ENCODE measurements around the gene FDCSP. TPM values are rescaled to one million over a fixed set of nuclear protein-coding genes. Genes with fewer than 3 reads are reported as not detected.
"Not testable (repeated sequence)": the region's sequence is repeated elsewhere in the genome, so short reads cannot be mapped to it uniquely, and the experiment has no call there.

The FDCSP gene
- total RNA-seq, 1 donor from 2014 or later, result not detected

DNA sequence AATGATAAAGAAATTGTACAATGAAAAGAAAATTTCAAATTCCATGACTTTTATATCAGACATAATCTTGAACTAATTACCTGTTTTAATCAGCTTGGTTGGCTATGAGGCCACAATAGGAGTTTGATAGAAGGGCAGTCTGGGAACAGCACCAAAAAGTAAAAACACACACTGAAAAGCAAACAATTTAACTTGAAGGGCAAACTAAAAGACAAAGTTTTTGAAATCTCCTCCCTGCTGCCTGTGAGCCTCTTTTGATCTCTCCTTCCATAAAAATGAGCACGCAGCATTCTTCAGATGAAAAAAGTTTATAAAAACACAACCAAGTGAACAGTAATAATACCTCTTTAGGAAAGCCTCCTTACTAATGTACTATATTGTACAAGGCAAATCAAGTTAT is 22.3 kb upstream of the FDCSP start:
- Histone ChIP-seq H3K4me3 (no peak overlapping the region), H3K9ac (no peak overlapping the region), H3K27ac (no peak overlapping the region), H3K79me2 (ENCODE audit: low read depth) (no peaks in the 10 kb centered on the region), H3K27me3 (no peaks in the 10 kb centered on the region), H3K36me3 (no peaks in the 10 kb centered on the region), H3K9me3 (ENCODE audit: low read depth) (no peaks in the 10 kb centered on the region), H3K4me2 (no peak overlapping the region), H3K4me1 (no peaks in the 10 kb centered on the region), H3F3A (ENCODE audit: low read depth) (no peaks in the 10 kb centered on the region), H4K20me1 (ENCODE audit: low read depth) (no peaks in the 10 kb centered on the region), H2AFZ (replicated peaks) (no peak overlapping the region)
- Mint-ChIP-seq H3K27me3 (ENCODE audit: insufficient read depth, low read depth) (no peaks in the 10 kb centered on the region), H3K4me3 (no peak overlapping the region), H3K4me1 (no peaks in the 10 kb centered on the region), H3K9me3 (peaks cover 3% of the 10 kb centered on the region), H3K27ac (no peak overlapping the region), H3K36me3 (no peaks in the 10 kb centered on the region)
- TF ChIP-seq EZH2 (IDR thresholded peaks at IDR 0.05), result no peak
- TF ChIP-seq CTCF (IDR thresholded peaks at IDR 0.05), result no peak
- no peak for TF ChIP-seq EZH2phosphoT487 (IDR thresholded peaks at IDR 0.05)
- no peak for DNase-seq (ENCODE audit: low spot score)

DNA sequence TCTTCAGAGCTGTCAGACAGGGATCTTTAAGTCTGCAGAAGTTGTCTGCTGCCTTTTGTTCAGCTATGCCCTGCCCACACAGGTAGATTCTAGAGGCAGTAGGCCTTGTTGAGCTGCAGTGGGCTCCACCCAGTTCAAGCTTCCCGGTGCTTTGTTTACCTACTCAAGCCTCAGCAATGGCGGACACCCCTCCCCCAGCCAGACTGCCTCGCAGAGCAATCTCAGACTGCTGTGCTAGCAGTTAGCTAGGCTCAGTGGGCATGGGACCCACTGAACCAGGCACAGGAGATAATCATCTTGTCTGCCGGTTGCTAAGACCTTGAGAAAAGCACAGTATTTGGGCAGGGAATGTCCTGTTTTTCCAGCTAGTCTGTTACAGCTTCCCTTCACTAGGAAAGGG is 13.2 kb upstream of the FDCSP start:
- not testable (repeated sequence) for H3K27ac ChIP-seq; H3K4me3 ChIP-seq; H3K79me2 ChIP-seq (ENCODE audit: low read depth); H3K27me3 Mint-ChIP-seq (ENCODE audit: insufficient read depth, low read depth); H3K9me3 ChIP-seq (ENCODE audit: low read depth); H3F3A ChIP-seq (ENCODE audit: low read depth); DNase-seq (ENCODE audit: low spot score); H3K4me2 ChIP-seq; H3K4me1 ChIP-seq; H3K4me1 Mint-ChIP-seq; H3K27me3 ChIP-seq; H3K9ac ChIP-seq; H3K27ac Mint-ChIP-seq; H3K9me3 Mint-ChIP-seq; H4K20me1 ChIP-seq (ENCODE audit: low read depth); H3K36me3 Mint-ChIP-seq; H3K4me3 Mint-ChIP-seq; H3K36me3 ChIP-seq; H2AFZ ChIP-seq (replicated peaks)

DNA sequence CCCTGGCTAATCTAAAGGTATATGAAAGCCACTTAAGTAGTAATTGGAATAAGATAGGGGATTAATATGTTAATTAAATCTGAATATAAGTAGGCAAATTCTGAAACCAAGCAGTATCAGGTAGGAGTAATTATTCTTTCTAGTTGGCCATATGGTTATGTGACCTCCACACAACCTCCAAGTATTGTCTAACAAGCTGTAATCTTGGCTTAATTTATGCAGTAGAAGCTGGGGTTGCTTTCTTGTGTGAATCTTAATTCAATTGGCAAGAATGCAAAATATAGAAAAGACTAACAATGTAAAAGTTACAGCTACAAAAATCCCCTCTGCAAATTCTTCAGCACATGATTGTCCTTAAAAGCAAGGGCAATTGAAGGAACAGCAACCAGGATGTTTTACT is 9.8 kb upstream of the FDCSP start:
- H3K4me3 ChIP-seq; H3K27ac Mint-ChIP-seq; H3K9me3 Mint-ChIP-seq; H3K4me3 Mint-ChIP-seq; H4K20me1 ChIP-seq (ENCODE audit: low read depth); H3K9ac ChIP-seq; H3K4me2 ChIP-seq; H3K9me3 ChIP-seq (ENCODE audit: low read depth); H3K36me3 ChIP-seq; H3K36me3 Mint-ChIP-seq; H2AFZ ChIP-seq (replicated peaks); H3K4me1 ChIP-seq; DNase-seq (ENCODE audit: low spot score); H3K27me3 ChIP-seq; H3K4me1 Mint-ChIP-seq; H3F3A ChIP-seq (ENCODE audit: low read depth); H3K79me2 ChIP-seq (ENCODE audit: low read depth); H3K27me3 Mint-ChIP-seq (ENCODE audit: insufficient read depth, low read depth); H3K27ac ChIP-seq: not testable (repeated sequence)

- H3K9me3 ChIP-seq (ENCODE audit: low read depth); H3K36me3 Mint-ChIP-seq; H2AFZ ChIP-seq (replicated peaks); H3K4me3 ChIP-seq; H3F3A ChIP-seq (ENCODE audit: low read depth); H3K4me1 ChIP-seq; H3K27ac ChIP-seq; H3K36me3 ChIP-seq; H3K27me3 Mint-ChIP-seq (ENCODE audit: insufficient read depth, low read depth); H4K20me1 ChIP-seq (ENCODE audit: low read depth); H3K4me1 Mint-ChIP-seq; DNase-seq (ENCODE audit: low spot score); H3K79me2 ChIP-seq (ENCODE audit: low read depth); H3K4me2 ChIP-seq; H3K9ac ChIP-seq; H3K27me3 ChIP-seq; H3K4me3 Mint-ChIP-seq; H3K9me3 Mint-ChIP-seq; H3K27ac Mint-ChIP-seq: not testable (repeated sequence)
These were observed 9.4 kb upstream of the FDCSP start for GRCh38 chr4:70216550-70216949.

- H3K36me3 ChIP-seq; H4K20me1 ChIP-seq (ENCODE audit: low read depth); H3K9me3 Mint-ChIP-seq; H3K4me3 Mint-ChIP-seq; H3K27ac ChIP-seq; H3K79me2 ChIP-seq (ENCODE audit: low read depth); H3K4me2 ChIP-seq; H3K9ac ChIP-seq; H3K27me3 Mint-ChIP-seq (ENCODE audit: insufficient read depth, low read depth); H3K36me3 Mint-ChIP-seq; H3F3A ChIP-seq (ENCODE audit: low read depth); DNase-seq (ENCODE audit: low spot score); H3K9me3 ChIP-seq (ENCODE audit: low read depth); H3K4me1 Mint-ChIP-seq; H3K4me3 ChIP-seq; H3K27ac Mint-ChIP-seq; H2AFZ ChIP-seq (replicated peaks); H3K4me1 ChIP-seq; H3K27me3 ChIP-seq: not testable (repeated sequence)
These were observed 4.5 kb upstream of the FDCSP start for GRCh38 chr4:70221389-70221788.

DNA sequence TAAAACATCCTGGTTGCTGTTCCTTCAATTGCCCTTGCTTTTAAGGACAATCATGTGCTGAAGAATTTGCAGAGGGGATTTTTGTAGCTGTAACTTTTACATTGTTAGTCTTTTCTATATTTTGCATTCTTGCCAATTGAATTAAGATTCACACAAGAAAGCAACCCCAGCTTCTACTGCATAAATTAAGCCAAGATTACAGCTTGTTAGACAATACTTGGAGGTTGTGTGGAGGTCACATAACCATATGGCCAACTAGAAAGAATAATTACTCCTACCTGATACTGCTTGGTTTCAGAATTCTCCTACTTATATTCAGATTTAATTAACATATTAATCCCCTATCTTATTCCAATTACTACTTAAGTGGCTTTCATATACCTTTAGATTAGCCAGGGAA is 4.1 kb upstream of the FDCSP start:
- H3K27ac ChIP-seq; H3K27me3 Mint-ChIP-seq (ENCODE audit: insufficient read depth, low read depth); H3F3A ChIP-seq (ENCODE audit: low read depth); H3K36me3 Mint-ChIP-seq; H2AFZ ChIP-seq (replicated peaks); H4K20me1 ChIP-seq (ENCODE audit: low read depth); H3K4me1 ChIP-seq; H3K9me3 ChIP-seq (ENCODE audit: low read depth); H3K79me2 ChIP-seq (ENCODE audit: low read depth); H3K27ac Mint-ChIP-seq; DNase-seq (ENCODE audit: low spot score); H3K4me2 ChIP-seq; H3K4me1 Mint-ChIP-seq; H3K4me3 Mint-ChIP-seq; H3K9ac ChIP-seq; H3K27me3 ChIP-seq; H3K4me3 ChIP-seq; H3K36me3 ChIP-seq; H3K9me3 Mint-ChIP-seq: not testable (repeated sequence)

Measured in neural progenitor cell (in vitro differentiated cells).